ENCODE measurements around the gene KLF16.

DNA sequence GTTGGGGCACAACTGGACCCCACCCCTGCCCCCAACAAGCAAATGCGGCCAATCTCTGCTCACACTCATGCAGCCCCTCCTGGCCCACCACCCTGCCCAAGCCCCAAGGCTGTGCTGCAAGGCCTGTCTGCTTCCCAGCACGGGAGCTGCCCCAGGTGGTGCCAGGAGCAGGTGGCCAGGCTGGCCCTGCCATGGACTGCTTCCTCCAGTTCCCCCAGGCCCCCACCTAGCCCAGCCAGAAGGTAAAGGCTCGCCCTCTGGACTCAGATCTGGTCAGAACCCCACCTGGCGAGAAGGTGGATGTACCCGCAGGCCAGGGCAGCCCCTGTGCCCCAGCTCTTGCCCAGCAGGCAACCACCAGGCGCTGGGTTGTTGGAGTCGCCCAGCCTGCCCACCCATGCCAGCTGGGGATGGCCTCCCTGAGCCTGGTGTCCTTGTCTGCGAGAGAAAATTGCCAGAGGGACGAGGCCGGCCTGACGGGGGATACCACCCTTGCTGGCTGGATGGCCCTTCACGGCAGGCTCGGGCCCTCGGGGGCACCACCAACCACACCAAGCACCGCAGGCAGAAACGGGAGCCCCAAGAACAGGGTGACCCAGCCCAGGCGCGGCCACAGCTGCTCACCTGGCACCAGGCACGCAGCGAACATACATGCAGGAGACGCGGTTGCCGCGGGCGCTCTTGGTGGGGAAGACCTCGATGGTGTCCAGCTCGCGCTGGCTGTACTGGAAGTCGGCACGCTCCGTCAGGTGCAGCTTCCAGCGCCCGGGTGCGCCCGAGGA, 17.4 kb upstream of the KLF16 start:
- TF ChIP-seq, protein P1, sequence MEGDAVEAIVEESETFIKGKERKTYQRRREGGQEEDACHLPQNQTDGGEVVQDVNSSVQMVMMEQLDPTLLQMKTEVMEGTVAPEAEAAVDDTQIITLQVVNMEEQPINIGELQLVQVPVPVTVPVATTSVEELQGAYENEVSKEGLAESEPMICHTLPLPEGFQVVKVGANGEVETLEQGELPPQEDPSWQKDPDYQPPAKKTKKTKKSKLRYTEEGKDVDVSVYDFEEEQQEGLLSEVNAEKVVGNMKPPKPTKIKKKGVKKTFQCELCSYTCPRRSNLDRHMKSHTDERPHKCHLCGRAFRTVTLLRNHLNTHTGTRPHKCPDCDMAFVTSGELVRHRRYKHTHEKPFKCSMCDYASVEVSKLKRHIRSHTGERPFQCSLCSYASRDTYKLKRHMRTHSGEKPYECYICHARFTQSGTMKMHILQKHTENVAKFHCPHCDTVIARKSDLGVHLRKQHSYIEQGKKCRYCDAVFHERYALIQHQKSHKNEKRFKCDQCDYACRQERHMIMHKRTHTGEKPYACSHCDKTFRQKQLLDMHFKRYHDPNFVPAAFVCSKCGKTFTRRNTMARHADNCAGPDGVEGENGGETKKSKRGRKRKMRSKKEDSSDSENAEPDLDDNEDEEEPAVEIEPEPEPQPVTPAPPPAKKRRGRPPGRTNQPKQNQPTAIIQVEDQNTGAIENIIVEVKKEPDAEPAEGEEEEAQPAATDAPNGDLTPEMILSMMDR (conservative IDR thresholded peaks at IDR 0.05), result no peak
- no peak for TF ChIP-seq EZH2 (IDR thresholded peaks at IDR 0.05; ENCODE audit: low read depth)

All from PC-9 (cell line).